Fibroblast of pulmonary artery (primary cell): ENCODE results near the gene SMR3A.

Experiments
- DNase-seq: peaks from one replicate; pipeline ENCODE4 v3.0.0-alpha.2; 2010; ENCODE audit warnings: low read depth
- H3K4me3 ChIP-seq: replicated peaks from 2 replicates; pipeline ENCODE4 v1.5.1; 2011; ENCODE audit warnings: low read depth, mild to moderate bottlenecking, control low read depth, low read length, moderate library complexity
- CTCF ChIP-seq: IDR thresholded peaks from 2 replicates; pipeline ENCODE4 v1.5.1; 2011; ENCODE audit warnings: mild to moderate bottlenecking, control low read depth, low read length, inconsistent platforms; ENCODE audit errors: missing control alignments

SMR3A gene

GRCh38 chr4:70380578-70380977 lies 20.0 kb downstream of the SMR3A start:
- no peak for DNase-seq
- no peak for TF ChIP-seq CTCF

GRCh38 chr4:70382691-70383181 lies 22.2 kb downstream of the SMR3A start, which contains the start of gene SMR3B:
SMR3B (plus strand) TSS chr4:70383131; CDS start chr4:70384511, 1,380 bp downstream.
- DNase-seq = no peak
- TF ChIP-seq CTCF = no peak
- H3K4me3 ChIP-seq = no peak within 1 kb of the TSS

More at GRCh38 chr4:70380578-70380977, 20.0 kb downstream of the SMR3A start:
- H3K4me3 ChIP-seq = no peak overlapping the region

- no peak for TF ChIP-seq CTCF
- DNase-seq = no peak
- no peak overlapping the region for H3K4me3 ChIP-seq
Observed at GRCh38 chr4:70392057-70392776, 31.7 kb downstream of the SMR3A start.

GRCh38 chr4:70397580-70397979 lies 37.0 kb downstream of the SMR3A start, which contains the start of gene OPRPN:
OPRPN (plus strand) TSS chr4:70397940; CDS start chr4:70399286, 1,346 bp downstream.
- DNase-seq = no peak
- TF ChIP-seq CTCF = no peak
- no peak within 1 kb of the TSS for H3K4me3 ChIP-seq

GRCh38 chr4:70399319-70399718 lies 38.8 kb downstream of the SMR3A start:
- no peak for DNase-seq
- no peak overlapping the region for H3K4me3 ChIP-seq
- no peak for TF ChIP-seq CTCF

GRCh38 chr4:70402762-70403161 lies 42.2 kb downstream of the SMR3A start:
- TF ChIP-seq CTCF = no peak
- no peak for DNase-seq
- no peak overlapping the region for H3K4me3 ChIP-seq
